Mesothelial cell of epicardium (in vitro differentiated cells): ENCODE measurements around the gene WWC2. TPM values are rescaled to one million over a fixed set of nuclear protein-coding genes. Genes with fewer than 3 reads are reported as not detected.

Experiments used
- DNase-seq, 2 experiments: peaks; one replicate each; pipeline ENCODE4 v3.0.0; 2021; ENCODE audit warnings: low spot score in 2 of 2; ENCODE audit not compliant: unreplicated experiment in 2 of 2
- H3K27ac Mint-ChIP-seq: 2 replicates; pipeline ENCODE4 v1.8.0; 2021; ENCODE audit warnings: mixed read lengths
- H3K27me3 Mint-ChIP-seq: 2 replicates; pipeline ENCODE4 v1.8.0; 2021; ENCODE audit warnings: low read depth, mixed read lengths
- H3K36me3 Mint-ChIP-seq: 2 replicates; pipeline ENCODE4 v1.8.0; 2021; ENCODE audit warnings: mixed read lengths
- H3K4me1 Mint-ChIP-seq: 2 replicates; pipeline ENCODE4 v1.8.0; 2021; ENCODE audit warnings: mixed read lengths
- H3K4me3 Mint-ChIP-seq: 2 replicates; pipeline ENCODE4 v1.8.0; 2021; ENCODE audit warnings: mild to moderate bottlenecking, moderate library complexity, mixed read lengths
- H3K9me3 Mint-ChIP-seq: 2 replicates; pipeline ENCODE4 v1.8.0; 2021; ENCODE audit warnings: mixed read lengths
- CTCF ChIP-seq: fragments of 200-600 bp; sonication (generic); IDR thresholded peaks from one replicate; pipeline ENCODE4 v1.5.0; 2021; ENCODE audit warnings: antibody characterized with exemption; ENCODE audit not compliant: unreplicated experiment
- total RNA-seq: library from RNA; stranded (reverse); gene quantifications from 3 replicates; pipeline ENCODE4 v1.2.1, GENCODE V29; 2021

WWC2 gene
- total RNA-seq, 1 donor from 2014 or later, result 64.1 TPM

- Mint-ChIP-seq H3K36me3 (no peaks in the 10 kb centered on the region), H3K4me3 (no peak overlapping the region), H3K9me3 (no peaks in the 10 kb centered on the region), H3K27me3 (no peaks in the 10 kb centered on the region), H3K4me1 (peaks cover 51% of the 10 kb centered on the region), H3K27ac (peak overlapping the region; percentile 76)
- TF ChIP-seq CTCF, result no peak
- no peak for DNase-seq
These were observed 74.8 kb downstream of the WWC2 start for GRCh38 chr4:183173580-183174526.

GRCh38 chr4:183175631-183176232 is 76.7 kb downstream of the WWC2 start:
- Mint-ChIP-seq H3K9me3 (no peaks in the 10 kb centered on the region), H3K4me1 (peaks cover 48% of the 10 kb centered on the region), H3K4me3 (peak overlapping the region; percentile 28), H3K27me3 (no peaks in the 10 kb centered on the region), H3K36me3 (no peaks in the 10 kb centered on the region), H3K27ac (peak overlapping the region; percentile 96)
- DNase-seq, result no peak
- no peak for TF ChIP-seq CTCF

GRCh38 chr4:183177001-183177400 is 77.9 kb downstream of the WWC2 start:
- H3K27ac Mint-ChIP-seq, result peak overlapping the region; percentile 78
- H3K4me3 Mint-ChIP-seq, result no peak overlapping the region
- no peak for DNase-seq
- no peaks in the 10 kb centered on the region for H3K36me3 Mint-ChIP-seq
- H3K4me1 Mint-ChIP-seq, result peaks cover 43% of the 10 kb centered on the region
- no peaks in the 10 kb centered on the region for H3K27me3 Mint-ChIP-seq
- no peaks in the 10 kb centered on the region for H3K9me3 Mint-ChIP-seq
- no peak for TF ChIP-seq CTCF

- no peaks in the 10 kb centered on the region for H3K9me3 Mint-ChIP-seq
- H3K36me3 Mint-ChIP-seq, result no peaks in the 10 kb centered on the region
- no peaks in the 10 kb centered on the region for H3K27me3 Mint-ChIP-seq
- no peak overlapping the region for H3K4me3 Mint-ChIP-seq
- H3K27ac Mint-ChIP-seq, result no peak overlapping the region
- no peak for DNase-seq
- H3K4me1 Mint-ChIP-seq, result peaks cover 35% of the 10 kb centered on the region
- TF ChIP-seq CTCF, result no peak
These were observed 79.1 kb downstream of the WWC2 start for GRCh38 chr4:183178201-183178600.

- DNase-seq, result no peak
- Mint-ChIP-seq H3K36me3 (peaks cover 8% of the 10 kb centered on the region), H3K4me1 (peaks cover 23% of the 10 kb centered on the region), H3K27me3 (no peaks in the 10 kb centered on the region), H3K9me3 (peaks cover 9% of the 10 kb centered on the region), H3K27ac (no peak overlapping the region), H3K4me3 (no peak overlapping the region)
- no peak for TF ChIP-seq CTCF
These were observed 81.0 kb downstream of the WWC2 start for GRCh38 chr4:183180096-183180495.
